ENCODE measurements around the gene TRIP12. TPM values are rescaled to one million over a fixed set of nuclear protein-coding genes. Genes with fewer than 3 reads are reported as not detected.

TRIP12 gene
- total and polyA plus RNA-seq, 2 experiments from 2014 or later = 21.5 to 133 TPM

DNA sequence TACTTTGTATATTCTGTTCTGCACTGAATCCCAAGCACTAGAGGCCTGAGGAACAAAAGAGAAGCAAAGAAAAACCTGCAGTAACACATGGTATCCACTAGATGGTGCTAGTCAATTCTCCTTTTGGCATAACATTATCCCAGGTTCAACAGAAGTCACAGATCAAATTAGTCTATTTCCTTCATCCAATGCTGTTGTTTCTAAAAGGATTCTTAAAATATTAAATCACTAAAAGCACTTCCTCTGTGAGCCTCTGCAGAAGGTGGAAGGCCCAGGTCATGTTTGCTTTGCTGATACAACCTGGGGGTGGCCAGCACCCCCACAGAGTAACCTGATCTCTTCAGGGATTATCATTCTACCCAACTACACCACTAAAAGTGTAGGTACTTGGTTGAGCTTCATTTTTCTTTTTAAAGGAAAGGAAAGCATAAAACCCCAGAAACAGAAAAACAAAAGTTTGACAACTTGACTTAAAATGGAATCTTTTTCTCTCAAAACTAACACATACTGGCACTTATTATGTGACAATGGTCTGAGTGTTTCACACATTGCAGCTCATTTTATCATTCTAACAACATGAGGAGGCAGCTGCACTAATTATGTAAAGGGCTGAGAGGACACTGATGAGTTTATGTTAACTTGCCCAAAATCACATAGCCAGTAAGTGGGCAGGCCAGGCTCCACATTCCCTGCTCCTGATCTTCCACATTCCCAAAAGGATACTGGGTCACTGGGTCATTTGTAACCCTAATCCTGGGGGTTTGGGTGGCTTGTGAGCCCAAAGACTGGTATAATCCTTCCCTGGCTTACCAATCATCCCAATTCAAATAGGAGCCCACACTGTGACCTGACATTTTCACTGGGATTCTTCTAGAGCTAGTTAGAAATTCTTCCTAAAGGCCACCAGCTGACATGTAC lies 140.7 kb downstream of the TRIP12 start:
- H3K27ac Mint-ChIP-seq = peak overlapping the region; percentile 56
- no peaks in the 10 kb centered on the region; the same call in 1 of the 2 replicates for H3K36me3 ChIP-seq (ENCODE audit: insufficient read depth)
- TF ChIP-seq NANOG (IDR thresholded peaks at IDR 0.05; ENCODE audit: borderline replicate concordance) (no peak), EZH2 (IDR thresholded peaks at IDR 0.05; ENCODE audit: low read depth, unreplicated experiment) (no peak), ZNF331 (CRISPR knock-in tag; IDR thresholded peaks at IDR 0.05; ENCODE audit: low read depth) (no peak), ZNF114 (CRISPR knock-in tag; IDR thresholded peaks at IDR 0.05) (no peak), REST (IDR thresholded peaks at IDR 0.05; ENCODE audit: unreplicated experiment) (no peak), STAT1 (IDR thresholded peaks at IDR 0.05; ENCODE audit: unreplicated experiment) (no peak), ETS1 (IDR thresholded peaks at IDR 0.05) (no peak)
- TF ChIP-seq, protein P1, sequence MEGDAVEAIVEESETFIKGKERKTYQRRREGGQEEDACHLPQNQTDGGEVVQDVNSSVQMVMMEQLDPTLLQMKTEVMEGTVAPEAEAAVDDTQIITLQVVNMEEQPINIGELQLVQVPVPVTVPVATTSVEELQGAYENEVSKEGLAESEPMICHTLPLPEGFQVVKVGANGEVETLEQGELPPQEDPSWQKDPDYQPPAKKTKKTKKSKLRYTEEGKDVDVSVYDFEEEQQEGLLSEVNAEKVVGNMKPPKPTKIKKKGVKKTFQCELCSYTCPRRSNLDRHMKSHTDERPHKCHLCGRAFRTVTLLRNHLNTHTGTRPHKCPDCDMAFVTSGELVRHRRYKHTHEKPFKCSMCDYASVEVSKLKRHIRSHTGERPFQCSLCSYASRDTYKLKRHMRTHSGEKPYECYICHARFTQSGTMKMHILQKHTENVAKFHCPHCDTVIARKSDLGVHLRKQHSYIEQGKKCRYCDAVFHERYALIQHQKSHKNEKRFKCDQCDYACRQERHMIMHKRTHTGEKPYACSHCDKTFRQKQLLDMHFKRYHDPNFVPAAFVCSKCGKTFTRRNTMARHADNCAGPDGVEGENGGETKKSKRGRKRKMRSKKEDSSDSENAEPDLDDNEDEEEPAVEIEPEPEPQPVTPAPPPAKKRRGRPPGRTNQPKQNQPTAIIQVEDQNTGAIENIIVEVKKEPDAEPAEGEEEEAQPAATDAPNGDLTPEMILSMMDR (conservative IDR thresholded peaks at IDR 0.05; ENCODE audit: low read depth in 2 of 2) = peak; percentile 81 to 97
- peaks cover 1% of the 10 kb centered on the region for H3K27me3 Mint-ChIP-seq (ENCODE audit: insufficient read depth, low read depth, poor library complexity)
- no peak overlapping the region for H2AFZ ChIP-seq
- no peak overlapping the region for H3K4me2 ChIP-seq
- ATAC-seq (peak; percentile 84), DNase-seq (ENCODE audit: low spot score) (peak; percentile 72)
- no peaks in the 10 kb centered on the region; the same call in 1 of the 2 replicates for H3F3A ChIP-seq (replicated peaks; ENCODE audit: low read depth)
- peaks cover 44% of the 10 kb centered on the region for H3K4me1 Mint-ChIP-seq
- peak overlapping the region; percentile 35 for H3K27ac ChIP-seq (ENCODE audit: low read depth)
- no peaks in the 10 kb centered on the region for H4K20me1 ChIP-seq (replicated peaks; ENCODE audit: insufficient read depth)
- H3K36me3 Mint-ChIP-seq (ENCODE audit: low read depth) = peaks cover 43% of the 10 kb centered on the region
- 0 out of 2 replicates have a peak overlapping the region, but pooled peaks have one; percentile 1 for H3K4me3 ChIP-seq
- H3K4me3 Mint-ChIP-seq = no peak overlapping the region
- no peaks in the 10 kb centered on the region for H3K9me2 ChIP-seq (ENCODE audit: insufficient read depth)
- no peaks in the 10 kb centered on the region; the same call in 2 of the 3 replicates for H3K9me3 Mint-ChIP-seq
- no peaks in the 10 kb centered on the region for H3K79me2 ChIP-seq (replicated peaks; ENCODE audit: insufficient read depth)
- H3K4me1 ChIP-seq (ENCODE audit: insufficient read depth) = peaks cover 25% of the 10 kb centered on the region
- no peaks in the 10 kb centered on the region for H3K27me3 ChIP-seq (ENCODE audit: insufficient read depth)

Measured in GM23338 (cell line).